Keratinocyte (primary cell): ENCODE data around the gene WWC2. TPM values are rescaled to one million over a fixed set of nuclear protein-coding genes. Genes with fewer than 3 reads are reported as not detected.

Experiments
- DNase-seq: peaks from one replicate; pipeline ENCODE4 v3.0.0-alpha.2; 2011; ENCODE audit warnings: low read depth, missing footprints, low spot score
- FAIRE-seq: peaks from 2 replicates; lab custom pipeline; 2011; peaks lifted over from hg19 to GRCh38; lab: Jason Lieb, UNC
- H2AFZ ChIP-seq: 2 replicates; pipeline ENCODE4 v1.6.0; 2012; ENCODE audit warnings: low read length, control low read depth, inconsistent platforms; ENCODE audit not compliant: control insufficient read depth
- H3K27ac ChIP-seq: 2 replicates; pipeline ENCODE4 v1.5.1; 2011; ENCODE audit warnings: low read length; ENCODE audit not compliant: control insufficient read depth, insufficient read depth
- H3K27me3 ChIP-seq: 3 replicates; pipeline ENCODE4 v1.6.0; 2011; ENCODE audit warnings: low read length; ENCODE audit not compliant: control insufficient read depth, insufficient read depth; ENCODE audit errors: extremely low read depth
- H3K36me3 ChIP-seq, 2 experiments: 2 replicates in 1 of 2; 3 replicates in 1 of 2; pipeline ENCODE4 v1.5.1; 2011; ENCODE audit warnings: low read length in 2 of 2, mild to moderate bottlenecking in 1 of 2; ENCODE audit not compliant: control insufficient read depth in 2 of 2, insufficient read depth in 2 of 2; ENCODE audit errors: extremely low read depth in 1 of 2
- H3K4me1 ChIP-seq: 3 replicates; pipeline ENCODE4 v1.5.1; 2011; ENCODE audit warnings: low read length; ENCODE audit not compliant: control insufficient read depth, insufficient read depth; ENCODE audit errors: extremely low read depth
- H3K4me2 ChIP-seq: 3 replicates; pipeline ENCODE4 v1.6.0; 2011; ENCODE audit warnings: low read depth, low read length; ENCODE audit not compliant: control insufficient read depth, insufficient read depth; ENCODE audit errors: extremely low read depth
- H3K4me3 ChIP-seq, 3 experiments: fragments of 200-600 bp in 1 of 3; sonication (generic) in 1 of 3; 2 replicates in 2 of 3; 3 replicates in 1 of 3; pipeline ENCODE4 v1.5.1; 2011 to 2016; ENCODE audit warnings: low read length in 3 of 3, mild to moderate bottlenecking in 3 of 3, control low read depth in 2 of 3, inconsistent platforms in 1 of 3, low read depth in 1 of 3, mixed read lengths in 1 of 3, mixed run types in 1 of 3, moderate library complexity in 1 of 3; ENCODE audit not compliant: control insufficient read depth in 2 of 3, insufficient read depth in 2 of 3; ENCODE audit errors: extremely low read depth in 1 of 3
- H3K79me2 ChIP-seq: 2 replicates; pipeline ENCODE4 v1.6.0; 2012; ENCODE audit warnings: low read length; ENCODE audit not compliant: control insufficient read depth, insufficient read depth
- H3K9ac ChIP-seq: 3 replicates; pipeline ENCODE4 v1.6.0; 2011; ENCODE audit warnings: low read length; ENCODE audit not compliant: control insufficient read depth, insufficient read depth; ENCODE audit errors: extremely low read depth
- H3K9me1 ChIP-seq: 3 replicates; pipeline ENCODE4 v1.6.0; 2011; ENCODE audit warnings: low read length; ENCODE audit not compliant: control insufficient read depth, insufficient read depth; ENCODE audit errors: extremely low read depth
- H3K9me3 ChIP-seq: 2 replicates; pipeline ENCODE4 v1.5.1; 2012; ENCODE audit warnings: low read depth, low read length; ENCODE audit not compliant: control insufficient read depth
- H4K20me1 ChIP-seq: 3 replicates; pipeline ENCODE4 v1.6.0; 2011; ENCODE audit warnings: low read length; ENCODE audit not compliant: control insufficient read depth, insufficient read depth; ENCODE audit errors: extremely low read depth
- EZH2 ChIP-seq: IDR thresholded peaks from one replicate; pipeline ENCODE4 v1.6.1; 2012; ENCODE audit warnings: inconsistent platforms, mild to moderate bottlenecking, low read length, moderate library complexity
- dilution Hi-C: fragments of 300-500 bp; cut with MboI; formaldehyde crosslinking; loops from one replicate; pipeline ENCODE4 v1.7.0; 2020; ENCODE audit warnings: low sequenced_read_pairs; ENCODE audit not compliant: extremely low pct_ligation_motif_present
- polyA plus RNA-seq, 5 experiments: library from polyadenylated mRNA; depleted of rRNA in 3 of 5; stranded (reverse) in 3 of 5; stranded (forward) in 1 of 5; unstranded in 1 of 5; fragments of >200 nt; gene quantifications; 1 replicate in 1 of 5; 2 replicates in 3 of 5; 3 replicates in 1 of 5; pipeline versions ENCODE4 v1.2.1 to v1.2.3, GENCODE V29; 2011 to 2012; ENCODE audit warnings: missing spikeins in 2 of 5, low read depth in 1 of 5, low replicate concordance in 1 of 5
- TF ChIP-seq, protein P1 (sequence below), 3 experiments: IDR thresholded peaks in 1 of 3; conservative IDR thresholded peaks in 1 of 3; optimal IDR thresholded peaks in 1 of 3; 2 replicates in 2 of 3; 3 replicates in 1 of 3; pipeline versions ENCODE3 to v1.5.1; 2011; ENCODE audit warnings: low read length in 3 of 3, mild to moderate bottlenecking in 3 of 3, moderate library complexity in 2 of 3, control low read depth in 1 of 3, inconsistent platforms in 1 of 3; ENCODE audit not compliant: insufficient read depth in 2 of 3; ENCODE audit errors: extremely low read depth in 1 of 3

WWC2 gene
- polyA plus RNA-seq, 1 donor (not counting 4 experiments of a cell fraction or from before 2014, with no cell fraction given): 15.4 TPM

DNA sequence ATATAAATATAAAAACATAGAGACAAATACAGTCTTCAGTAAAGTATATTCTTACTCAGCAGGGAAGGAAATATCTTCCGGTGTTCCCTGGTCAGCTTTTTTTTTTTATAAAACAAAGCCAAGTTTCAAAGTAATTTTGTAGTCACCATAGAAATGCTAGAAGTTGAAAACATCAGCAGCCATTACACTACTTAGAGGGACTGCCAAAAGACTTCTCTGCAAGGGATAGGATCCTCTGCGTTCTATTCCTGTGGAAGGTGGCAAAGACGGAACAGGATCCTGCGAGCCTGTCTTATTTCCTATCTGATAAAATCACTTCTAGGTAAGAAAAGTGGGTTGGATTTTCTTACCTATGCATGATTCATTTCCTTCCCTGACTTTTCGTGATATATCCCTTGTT lies 201.6 kb downstream of the WWC2 start:
- H4K20me1 ChIP-seq: no peaks in the 10 kb centered on the region
- no peaks in the 10 kb centered on the region for H3K27me3 ChIP-seq
- H3K9me1 ChIP-seq: no peaks in the 10 kb centered on the region
- DNase-seq: no peak
- no peaks in the 10 kb centered on the region for H3K9me3 ChIP-seq
- H3K27ac ChIP-seq: no peak overlapping the region
- dilution Hi-C loops: no loop called here
- H3K36me3 ChIP-seq: no peaks in the 10 kb centered on the region
- H3K4me3 ChIP-seq: no peak overlapping the region
- TF ChIP-seq EZH2: no peak
- TF ChIP-seq, protein P1, sequence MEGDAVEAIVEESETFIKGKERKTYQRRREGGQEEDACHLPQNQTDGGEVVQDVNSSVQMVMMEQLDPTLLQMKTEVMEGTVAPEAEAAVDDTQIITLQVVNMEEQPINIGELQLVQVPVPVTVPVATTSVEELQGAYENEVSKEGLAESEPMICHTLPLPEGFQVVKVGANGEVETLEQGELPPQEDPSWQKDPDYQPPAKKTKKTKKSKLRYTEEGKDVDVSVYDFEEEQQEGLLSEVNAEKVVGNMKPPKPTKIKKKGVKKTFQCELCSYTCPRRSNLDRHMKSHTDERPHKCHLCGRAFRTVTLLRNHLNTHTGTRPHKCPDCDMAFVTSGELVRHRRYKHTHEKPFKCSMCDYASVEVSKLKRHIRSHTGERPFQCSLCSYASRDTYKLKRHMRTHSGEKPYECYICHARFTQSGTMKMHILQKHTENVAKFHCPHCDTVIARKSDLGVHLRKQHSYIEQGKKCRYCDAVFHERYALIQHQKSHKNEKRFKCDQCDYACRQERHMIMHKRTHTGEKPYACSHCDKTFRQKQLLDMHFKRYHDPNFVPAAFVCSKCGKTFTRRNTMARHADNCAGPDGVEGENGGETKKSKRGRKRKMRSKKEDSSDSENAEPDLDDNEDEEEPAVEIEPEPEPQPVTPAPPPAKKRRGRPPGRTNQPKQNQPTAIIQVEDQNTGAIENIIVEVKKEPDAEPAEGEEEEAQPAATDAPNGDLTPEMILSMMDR (optimal IDR thresholded peaks at IDR 0.05 in 1 of 3, IDR thresholded peaks at IDR 0.05 in 1 of 3, conservative IDR thresholded peaks at IDR 0.05 in 1 of 3; ENCODE audit: extremely low read depth in 1 of 3, insufficient read depth in 2 of 3, low read length in 3 of 3): no peak
- no peak for FAIRE-seq
- H2AFZ ChIP-seq: no peak overlapping the region
- H3K9ac ChIP-seq: no peak overlapping the region
- H3K4me1 ChIP-seq: peaks cover 5% of the 10 kb centered on the region
- H3K79me2 ChIP-seq: no peaks in the 10 kb centered on the region
- peak overlapping the region; percentile 16 for H3K4me2 ChIP-seq

DNA sequence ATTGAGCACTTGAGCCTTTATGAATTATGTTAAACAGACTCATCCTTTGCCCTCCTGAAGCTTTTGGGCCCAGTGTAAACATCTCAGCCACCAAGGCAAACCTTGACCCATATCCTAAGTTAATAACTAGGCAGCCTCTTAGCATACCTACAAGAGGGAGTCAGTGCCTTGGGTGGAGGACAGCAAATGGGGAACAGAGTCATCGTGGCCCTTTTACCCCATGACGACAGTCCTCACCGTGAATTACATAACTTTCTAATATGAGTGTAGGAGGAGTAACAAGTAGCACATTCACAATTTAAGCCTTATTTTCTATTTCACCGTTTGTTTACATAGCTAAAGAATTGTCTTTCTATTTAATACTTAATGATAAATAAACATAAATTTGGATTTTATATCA lies 204.2 kb downstream of the WWC2 start:
- H3K4me2 ChIP-seq: no peak overlapping the region
- no peaks in the 10 kb centered on the region for H3K36me3 ChIP-seq
- DNase-seq (no peak), FAIRE-seq (no peak)
- H3K79me2 ChIP-seq: no peaks in the 10 kb centered on the region
- H4K20me1 ChIP-seq: no peaks in the 10 kb centered on the region
- H3K9me3 ChIP-seq: no peaks in the 10 kb centered on the region
- H2AFZ ChIP-seq: no peak overlapping the region
- dilution Hi-C loops: no loop called here
- H3K27ac ChIP-seq: no peak overlapping the region
- TF ChIP-seq, protein P1 (optimal IDR thresholded peaks at IDR 0.05 in 1 of 3, IDR thresholded peaks at IDR 0.05 in 1 of 3, conservative IDR thresholded peaks at IDR 0.05 in 1 of 3; ENCODE audit: extremely low read depth in 1 of 3, insufficient read depth in 2 of 3, low read length in 3 of 3): no peak
- TF ChIP-seq EZH2: no peak
- H3K27me3 ChIP-seq: no peaks in the 10 kb centered on the region
- no peaks in the 10 kb centered on the region for H3K4me1 ChIP-seq
- no peak overlapping the region for H3K4me3 ChIP-seq
- no peak overlapping the region for H3K9ac ChIP-seq
- H3K9me1 ChIP-seq: no peaks in the 10 kb centered on the region
